ENCODE measurements around the gene ALDH3B1.

DNA sequence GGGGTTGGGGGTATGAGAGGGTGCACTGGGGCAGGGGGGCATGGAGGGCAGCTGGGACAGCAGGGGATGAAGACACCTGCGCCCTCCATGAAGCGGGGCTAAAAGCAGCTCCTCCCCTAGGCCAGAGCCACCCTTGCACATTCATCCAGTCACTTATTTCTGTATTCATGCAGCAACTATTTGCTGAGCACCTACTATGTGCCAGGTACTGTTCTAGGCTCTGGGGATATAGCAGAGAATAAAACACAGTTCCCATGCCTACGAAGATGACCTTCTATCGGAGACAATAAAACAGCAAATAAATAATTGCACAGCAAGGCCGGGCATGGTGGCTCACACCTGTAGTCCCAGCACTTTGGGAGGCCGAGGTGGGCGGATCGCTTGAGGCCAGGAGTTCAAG is 5.3 kb downstream of the ALDH3B1 start:
- TF ChIP-seq, protein P1, sequence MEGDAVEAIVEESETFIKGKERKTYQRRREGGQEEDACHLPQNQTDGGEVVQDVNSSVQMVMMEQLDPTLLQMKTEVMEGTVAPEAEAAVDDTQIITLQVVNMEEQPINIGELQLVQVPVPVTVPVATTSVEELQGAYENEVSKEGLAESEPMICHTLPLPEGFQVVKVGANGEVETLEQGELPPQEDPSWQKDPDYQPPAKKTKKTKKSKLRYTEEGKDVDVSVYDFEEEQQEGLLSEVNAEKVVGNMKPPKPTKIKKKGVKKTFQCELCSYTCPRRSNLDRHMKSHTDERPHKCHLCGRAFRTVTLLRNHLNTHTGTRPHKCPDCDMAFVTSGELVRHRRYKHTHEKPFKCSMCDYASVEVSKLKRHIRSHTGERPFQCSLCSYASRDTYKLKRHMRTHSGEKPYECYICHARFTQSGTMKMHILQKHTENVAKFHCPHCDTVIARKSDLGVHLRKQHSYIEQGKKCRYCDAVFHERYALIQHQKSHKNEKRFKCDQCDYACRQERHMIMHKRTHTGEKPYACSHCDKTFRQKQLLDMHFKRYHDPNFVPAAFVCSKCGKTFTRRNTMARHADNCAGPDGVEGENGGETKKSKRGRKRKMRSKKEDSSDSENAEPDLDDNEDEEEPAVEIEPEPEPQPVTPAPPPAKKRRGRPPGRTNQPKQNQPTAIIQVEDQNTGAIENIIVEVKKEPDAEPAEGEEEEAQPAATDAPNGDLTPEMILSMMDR (IDR thresholded peaks at IDR 0.05) = no peak
- TF ChIP-seq POLR2A (IDR thresholded peaks at IDR 0.05) = no peak

Data from lower leg skin (tissue), 3 donors.